CD1c-positive myeloid dendritic cell (primary cell): ENCODE results near the gene RASSF8.

Experiments used
- DNase-seq: peaks from one replicate; pipeline ENCODE4 v3.0.0-alpha.2; 2016; ENCODE audit errors: extremely low spot score

The RASSF8 gene

GRCh38 chr12:25958428-25959070, at the start of gene RASSF8:
TSS of gene RASSF8 (plus strand) at chr12:25958682. CDS start at chr12:26055344, 96,662 bp downstream.
- peak; percentile 69 for DNase-seq

DNA sequence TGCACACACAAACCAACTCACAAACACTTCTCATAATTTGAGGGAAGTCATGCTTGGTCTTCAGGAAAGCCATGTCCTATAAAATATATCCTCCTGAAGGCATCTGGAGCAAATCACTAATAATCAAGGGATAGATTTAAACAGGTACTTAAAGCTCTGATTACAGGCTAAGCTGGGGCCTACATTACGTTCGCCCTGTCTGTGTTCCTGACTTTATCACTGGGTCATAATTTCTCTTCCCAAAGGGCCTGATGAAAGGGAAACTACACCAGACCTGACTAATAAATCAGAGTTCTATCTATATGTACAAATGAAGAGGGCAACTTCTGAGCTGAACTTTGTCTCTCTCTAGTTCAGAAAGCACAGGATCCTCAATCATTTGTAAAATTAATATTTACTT, 43.9 kb upstream of the RASSF8 start:
- no peak for DNase-seq

GRCh38 chr12:25924491-25925001, 33.9 kb upstream of the RASSF8 start:
- no peak for DNase-seq

DNA sequence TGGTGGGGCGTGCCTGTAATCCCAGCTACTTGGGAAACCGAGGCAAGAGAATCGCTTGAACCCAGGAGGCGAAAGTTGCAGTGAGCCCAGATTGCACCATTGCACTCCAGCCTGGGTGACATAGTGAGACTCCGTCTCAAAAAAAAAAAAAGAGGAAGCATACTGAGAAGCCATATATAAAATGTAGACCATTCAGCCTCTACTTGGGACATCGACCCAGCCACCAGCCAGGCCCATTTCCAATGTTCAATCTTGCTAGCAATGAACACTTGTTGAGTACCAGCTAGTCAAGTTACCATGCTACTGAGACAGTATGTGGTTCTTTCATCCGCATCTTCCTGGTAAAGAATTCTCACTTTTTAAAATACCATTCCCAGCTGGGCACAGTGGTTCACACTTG, 33.4 kb upstream of the RASSF8 start:
- DNase-seq: no peak

- DNase-seq: no peak
Measured at GRCh38 chr12:25926536-25926935, 31.9 kb upstream of the RASSF8 start.

GRCh38 chr12:25929142-25929541, 29.3 kb upstream of the RASSF8 start:
- no peak for DNase-seq

GRCh38 chr12:25932971-25933370, 25.5 kb upstream of the RASSF8 start:
- DNase-seq: no peak

DNA sequence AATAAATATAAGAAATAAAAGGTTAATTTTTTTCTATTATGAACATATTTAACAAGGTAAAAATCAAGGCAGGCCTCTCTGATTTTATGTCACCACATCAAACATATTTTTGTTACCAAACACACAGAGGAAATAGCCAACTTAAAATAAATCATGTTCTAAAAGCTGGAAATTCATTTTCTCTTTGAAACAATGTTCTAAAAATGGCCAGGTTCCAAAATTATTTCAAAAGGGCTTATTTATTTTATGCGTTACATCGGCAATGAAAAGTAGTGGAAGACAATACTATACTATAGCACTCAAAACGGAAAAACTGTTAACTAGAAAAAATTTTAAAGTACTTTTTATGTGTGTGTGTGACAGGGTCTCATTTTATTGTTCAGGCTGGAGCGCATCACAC, 24.0 kb upstream of the RASSF8 start:
- DNase-seq: no peak

- DNase-seq: no peak
Measured at GRCh38 chr12:25935355-25936144, 22.9 kb upstream of the RASSF8 start.

DNA sequence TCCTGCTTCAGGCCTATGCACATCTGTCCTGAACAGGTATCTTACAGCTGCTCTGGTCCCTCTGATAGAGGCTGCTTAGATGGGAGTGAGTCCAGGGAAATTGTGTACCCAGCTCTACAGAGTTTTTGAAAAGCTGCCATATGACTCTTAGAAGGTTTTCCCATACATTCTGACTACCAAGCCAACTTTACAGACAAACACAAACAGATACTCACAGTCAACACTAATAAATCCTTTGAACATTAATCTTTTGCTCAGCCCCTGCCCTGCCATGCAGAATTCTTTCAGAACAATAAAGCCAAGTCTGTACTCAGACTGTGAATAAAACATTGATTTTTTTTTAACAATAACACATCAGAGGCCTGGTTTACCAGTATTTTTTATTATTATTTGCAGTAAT, 21.4 kb upstream of the RASSF8 start:
- no peak for DNase-seq

DNA sequence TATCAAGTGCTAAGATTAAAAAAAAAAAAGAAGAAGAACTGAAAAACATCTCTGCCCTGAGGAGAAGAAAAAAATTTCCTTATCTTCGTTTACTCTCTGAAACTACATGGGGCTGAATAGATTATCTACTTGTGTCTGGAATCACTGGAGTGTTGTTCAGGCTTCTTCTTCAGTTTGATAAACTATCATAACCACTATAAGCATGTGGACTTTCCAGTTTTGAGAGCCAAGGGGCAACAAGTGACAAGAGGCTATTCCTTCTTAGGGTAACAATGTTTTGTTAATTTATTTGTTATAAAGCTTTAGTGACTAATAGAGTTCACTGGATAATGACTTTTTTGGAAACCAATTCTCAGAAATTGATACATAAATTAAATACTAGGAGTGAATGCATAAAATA, 19.9 kb upstream of the RASSF8 start:
- DNase-seq: no peak

DNA sequence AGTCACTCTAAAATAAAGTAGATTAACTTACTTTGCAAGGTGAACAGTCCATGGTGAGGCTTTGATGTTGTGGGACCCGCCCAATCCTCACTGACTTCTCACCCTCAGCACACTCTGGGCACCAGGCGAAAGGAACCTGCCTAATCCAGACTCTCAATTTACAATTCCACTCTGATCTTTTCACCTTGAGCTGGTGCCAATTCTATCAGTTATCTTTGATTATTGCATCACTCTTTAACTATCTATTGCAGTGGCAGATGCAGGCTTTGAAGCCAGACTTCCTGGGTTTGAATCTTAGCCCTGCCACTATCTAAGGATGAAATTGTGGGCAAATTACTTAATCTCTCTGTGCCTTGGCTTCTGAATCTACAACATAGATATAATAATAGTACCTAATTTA, 18.9 kb upstream of the RASSF8 start:
- DNase-seq: no peak

DNA sequence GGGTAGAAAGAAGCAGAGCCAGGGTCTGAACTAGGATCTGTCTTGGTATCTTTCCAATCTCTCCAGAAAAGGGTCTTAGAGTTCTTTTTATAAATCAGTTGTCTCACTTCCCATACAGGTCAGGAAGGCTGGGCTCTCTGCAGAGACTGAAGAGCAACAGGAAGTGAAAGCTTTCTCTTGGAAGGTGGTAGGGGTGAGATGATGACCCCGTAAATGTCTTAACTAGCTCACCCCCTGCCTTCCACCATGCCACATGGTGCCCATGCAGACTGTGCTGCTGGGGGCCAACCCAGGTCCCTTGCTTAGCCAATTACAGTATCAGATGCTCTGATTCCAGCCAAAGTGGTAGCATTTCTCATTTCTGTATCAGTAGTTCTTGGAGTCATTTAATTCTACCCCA, 17.6 kb upstream of the RASSF8 start:
- DNase-seq: no peak

DNA sequence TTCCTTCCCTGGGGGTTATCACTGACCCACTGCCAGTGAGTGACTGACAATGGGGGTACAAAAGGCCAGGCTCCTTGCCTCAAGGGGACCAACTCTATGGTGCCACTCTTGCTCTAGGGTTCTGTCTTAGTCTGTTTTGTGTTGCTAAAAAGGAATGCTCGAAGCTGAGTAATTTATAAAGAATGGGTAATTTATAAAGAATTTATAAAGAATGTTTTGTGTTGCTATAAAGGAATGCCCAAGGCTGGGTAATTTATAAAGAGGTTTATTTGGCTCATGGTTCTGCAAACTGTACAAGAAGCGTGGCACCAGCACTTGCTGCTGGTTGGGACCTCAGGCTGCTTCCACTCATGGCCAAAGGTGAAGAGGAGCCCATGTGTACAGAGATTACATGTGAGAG, 15.8 kb upstream of the RASSF8 start:
- no peak for DNase-seq

DNA sequence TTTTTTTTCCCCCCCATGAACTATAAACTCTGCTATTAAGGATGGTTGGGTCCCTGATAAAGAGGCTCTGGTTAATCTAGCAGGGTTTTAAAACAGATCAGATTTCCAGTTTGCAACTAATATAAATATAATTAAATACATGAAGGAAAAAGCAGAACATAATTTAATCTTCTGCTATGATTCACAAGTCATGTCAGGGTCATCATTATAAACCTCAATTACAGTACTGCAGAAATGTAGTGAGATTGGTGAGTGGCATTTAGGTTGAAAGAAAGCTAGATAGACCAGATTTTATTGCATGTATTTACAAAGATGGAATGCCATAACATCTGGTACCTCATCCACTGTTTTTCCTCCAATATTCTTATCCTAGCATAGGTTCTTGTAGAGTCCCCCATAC, 14.5 kb upstream of the RASSF8 start:
- no peak for DNase-seq

DNA sequence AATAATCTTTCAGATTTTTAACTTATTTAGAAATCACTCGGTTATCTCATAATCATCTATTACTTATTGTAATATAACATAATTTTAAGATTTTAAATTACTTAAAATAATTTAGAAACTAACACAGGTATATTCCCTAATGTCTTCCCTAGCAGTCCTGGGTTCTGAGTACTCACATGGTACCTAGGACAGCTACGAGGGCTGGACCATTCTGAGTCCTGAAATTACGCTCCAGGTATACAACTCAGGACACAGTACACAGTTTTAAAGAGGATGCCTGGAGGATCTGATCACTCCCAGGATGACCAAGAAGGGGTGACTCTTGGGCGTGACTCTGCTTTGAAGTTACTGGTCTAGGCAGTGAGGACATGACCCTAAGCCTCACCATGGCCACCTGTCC, 9.1 kb upstream of the RASSF8 start:
- DNase-seq: no peak

GRCh38 chr12:25950329-25951115, 8.0 kb upstream of the RASSF8 start:
- DNase-seq: no peak

DNA sequence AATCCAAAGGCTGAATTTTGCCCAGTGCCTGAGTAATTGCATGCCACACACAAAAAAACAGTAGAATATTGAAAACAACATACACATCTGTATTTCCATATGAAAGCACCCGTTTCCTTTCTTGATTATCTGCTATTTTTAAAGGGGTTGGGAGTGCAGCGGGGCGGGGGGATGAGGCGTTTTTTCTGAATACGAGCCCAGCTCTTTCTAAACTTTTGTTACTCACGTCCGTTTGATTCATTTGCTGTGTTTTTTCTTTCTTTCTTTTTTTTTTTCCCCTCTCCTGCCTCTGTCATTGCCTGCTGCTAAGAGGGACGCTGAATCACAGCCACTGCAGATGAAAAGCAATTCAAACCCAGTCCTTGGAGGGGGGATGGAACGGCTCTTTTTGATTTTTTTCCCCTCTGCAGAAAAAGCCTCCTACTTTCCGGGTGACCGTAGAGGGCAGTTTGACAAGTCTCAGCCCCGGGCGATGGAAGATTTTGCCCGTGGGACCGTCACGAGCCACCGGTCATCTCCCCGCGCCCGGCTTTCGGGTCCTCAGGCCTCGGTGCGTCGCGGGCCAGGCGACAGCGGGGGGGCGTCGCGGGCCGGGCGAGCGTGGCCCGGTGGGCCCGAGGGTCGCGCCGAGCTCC, 572 bp upstream of the RASSF8 start:
- no peak for DNase-seq

DNA sequence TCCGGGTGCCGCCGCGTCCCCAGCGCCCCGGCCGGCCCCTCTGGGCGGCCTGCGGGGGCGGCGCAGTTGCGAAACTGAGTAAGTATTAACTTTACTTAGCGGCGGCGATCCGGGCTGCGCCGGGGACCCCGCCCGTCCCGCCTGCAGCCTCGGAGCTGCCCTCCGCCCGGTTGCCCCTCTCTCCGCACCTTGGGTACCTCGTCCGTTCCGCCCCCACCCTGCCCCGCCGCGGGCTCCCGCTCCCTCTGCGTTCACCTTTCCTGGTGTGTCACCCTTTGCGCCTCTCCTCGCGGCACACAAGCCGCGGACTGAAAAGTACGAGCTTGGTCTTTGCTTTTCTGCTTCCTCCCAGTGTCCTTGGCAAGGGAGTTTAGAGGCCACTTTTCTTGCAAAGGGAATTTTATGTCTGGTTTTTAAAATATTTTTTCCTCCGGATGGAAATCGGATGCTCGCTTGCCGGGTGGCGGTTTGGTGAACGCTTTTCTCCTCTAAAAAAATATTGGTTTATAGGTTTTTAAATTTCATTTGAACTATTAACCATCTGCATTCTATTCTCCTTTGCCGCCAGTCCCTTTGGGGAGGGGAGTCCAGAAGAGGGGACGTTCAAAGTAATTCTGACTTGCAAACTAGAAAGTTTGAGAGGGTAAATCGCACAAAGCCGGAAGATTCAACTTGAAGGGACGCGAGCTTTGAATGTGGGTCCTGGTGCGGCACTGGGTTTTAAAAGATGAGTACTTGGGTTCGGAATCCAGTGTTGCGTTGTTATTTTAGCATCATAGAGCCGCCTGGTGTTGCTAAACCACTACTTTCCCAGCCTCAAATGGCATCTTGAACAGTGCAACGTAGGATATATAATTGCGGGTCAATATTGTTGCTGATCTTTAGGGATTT, 834 bp downstream of the RASSF8 start:
- DNase-seq: peak; percentile 44

GRCh38 chr12:25960143-25960542, 1.7 kb downstream of the RASSF8 start:
- DNase-seq: peak; percentile 42

DNA sequence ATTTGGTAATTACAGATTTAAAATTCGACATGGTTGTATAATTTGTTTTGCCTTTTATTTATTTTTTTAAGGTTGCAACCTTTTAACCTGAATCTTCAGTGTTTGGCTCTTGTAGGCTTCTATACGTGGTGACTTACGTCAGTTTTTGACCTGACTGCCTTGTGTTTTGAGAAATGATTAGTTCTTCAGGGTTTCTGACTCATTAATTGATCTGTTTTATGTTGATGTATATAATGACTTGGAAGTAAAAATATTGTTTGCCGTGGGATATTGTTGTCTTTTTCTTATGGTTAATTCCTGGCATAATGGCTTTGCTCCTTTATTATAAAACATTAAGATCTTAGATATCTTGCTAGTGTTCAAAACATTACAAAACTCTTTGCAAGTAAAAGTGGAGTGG, 2.5 kb downstream of the RASSF8 start:
- no peak for DNase-seq
